ENCODE results near the gene ZNF322. TPM values are rescaled to one million over a fixed set of nuclear protein-coding genes. Genes with fewer than 3 reads are reported as not detected.
A peak's percentile ranks its signal among the peaks of the same experiment; 100 is the strongest.

The ZNF322 gene
- total RNA-seq, 2 donors from 2014 or later, result 7.5 to 7.8 TPM

- no peaks in the 10 kb centered on the region for H3K27me3 ChIP-seq
- peaks cover 4% of the 10 kb centered on the region for H3K36me3 ChIP-seq
- TF ChIP-seq, protein P1, sequence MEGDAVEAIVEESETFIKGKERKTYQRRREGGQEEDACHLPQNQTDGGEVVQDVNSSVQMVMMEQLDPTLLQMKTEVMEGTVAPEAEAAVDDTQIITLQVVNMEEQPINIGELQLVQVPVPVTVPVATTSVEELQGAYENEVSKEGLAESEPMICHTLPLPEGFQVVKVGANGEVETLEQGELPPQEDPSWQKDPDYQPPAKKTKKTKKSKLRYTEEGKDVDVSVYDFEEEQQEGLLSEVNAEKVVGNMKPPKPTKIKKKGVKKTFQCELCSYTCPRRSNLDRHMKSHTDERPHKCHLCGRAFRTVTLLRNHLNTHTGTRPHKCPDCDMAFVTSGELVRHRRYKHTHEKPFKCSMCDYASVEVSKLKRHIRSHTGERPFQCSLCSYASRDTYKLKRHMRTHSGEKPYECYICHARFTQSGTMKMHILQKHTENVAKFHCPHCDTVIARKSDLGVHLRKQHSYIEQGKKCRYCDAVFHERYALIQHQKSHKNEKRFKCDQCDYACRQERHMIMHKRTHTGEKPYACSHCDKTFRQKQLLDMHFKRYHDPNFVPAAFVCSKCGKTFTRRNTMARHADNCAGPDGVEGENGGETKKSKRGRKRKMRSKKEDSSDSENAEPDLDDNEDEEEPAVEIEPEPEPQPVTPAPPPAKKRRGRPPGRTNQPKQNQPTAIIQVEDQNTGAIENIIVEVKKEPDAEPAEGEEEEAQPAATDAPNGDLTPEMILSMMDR (IDR thresholded peaks at IDR 0.05), result no peak
- no peak overlapping the region for H3K27ac ChIP-seq
- no peaks in the 10 kb centered on the region for H3K9me3 ChIP-seq
- no peak overlapping the region for H3K4me3 ChIP-seq
- no peaks in the 10 kb centered on the region for H3K4me1 ChIP-seq
- DNase-seq (ENCODE audit: low spot score), result no peak
Measured at GRCh38 chr6:26604026-26604425, 55.5 kb downstream of the ZNF322 start.

DNA sequence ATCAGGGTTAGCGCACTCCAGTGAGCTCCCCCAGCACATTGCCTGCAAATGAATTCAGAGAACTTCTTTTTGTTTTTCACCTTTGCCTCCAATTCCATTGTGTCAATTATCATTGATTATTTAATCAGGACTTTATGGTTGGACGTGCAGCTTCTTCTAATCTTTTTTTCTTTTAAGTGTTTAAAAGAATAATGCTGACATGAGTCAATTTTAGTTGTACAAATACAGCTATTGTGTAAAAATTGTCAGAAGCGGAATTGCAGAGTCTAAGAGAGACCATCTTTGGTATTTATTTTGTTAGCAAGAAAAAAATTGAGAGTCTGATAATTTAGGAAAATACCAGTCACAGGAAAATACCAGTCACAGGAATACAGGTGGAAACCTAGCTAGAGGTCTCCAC is 57.3 kb downstream of the ZNF322 start:
- DNase-seq (ENCODE audit: low spot score), result no peak
- no peaks in the 10 kb centered on the region for H3K27me3 ChIP-seq
- H3K4me3 ChIP-seq, result no peak overlapping the region

GRCh38 chr6:26600759-26601158 is 58.8 kb downstream of the ZNF322 start:
- TF ChIP-seq, protein P1 (IDR thresholded peaks at IDR 0.05), result no peak
- Histone ChIP-seq H3K36me3 (peaks cover 13% of the 10 kb centered on the region), H3K4me3 (no peak overlapping the region), H3K4me1 (peaks cover 0 to 15% of the 10 kb centered on the region in 2 donors), H3K9me3 (no peaks in the 10 kb centered on the region), H3K27me3 (no peaks in the 10 kb centered on the region), H3K27ac (no peak overlapping the region)
- DNase-seq (ENCODE audit: low spot score), result no peak

More for the DNA sequence above, 57.3 kb downstream of the ZNF322 start:
- peaks cover 13% of the 10 kb centered on the region for H3K36me3 ChIP-seq
- H3K9me3 ChIP-seq, result no peaks in the 10 kb centered on the region
- H3K4me1 ChIP-seq, result peaks cover 0 to 10% of the 10 kb centered on the region in 2 donors
- H3K27ac ChIP-seq, result no peak overlapping the region
- TF ChIP-seq, protein P1 (IDR thresholded peaks at IDR 0.05), result no peak

DNA sequence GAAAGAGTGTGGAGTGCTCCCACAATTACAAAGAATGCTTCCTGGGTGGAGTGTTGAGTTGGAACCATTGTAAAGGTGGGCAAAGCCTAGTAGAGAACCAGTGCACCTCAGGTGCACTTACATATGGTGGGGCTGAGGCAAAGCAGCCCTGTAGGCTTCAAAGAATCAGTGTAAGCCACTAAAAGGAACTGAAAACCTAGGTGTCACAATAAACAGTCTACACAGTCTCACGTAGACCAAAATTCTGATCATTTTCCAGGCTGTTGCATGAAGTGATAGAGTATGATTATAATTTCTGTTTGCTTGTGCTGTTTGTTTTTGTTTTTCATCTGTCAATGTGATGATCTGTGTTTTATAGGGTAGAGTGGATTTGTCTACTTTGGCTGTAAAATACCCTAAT is 60.0 kb downstream of the ZNF322 start:
- Histone ChIP-seq H3K4me1 (peaks cover 0 to 24% of the 10 kb centered on the region in 2 donors), H3K9me3 (no peaks in the 10 kb centered on the region), H3K36me3 (peaks cover 13% of the 10 kb centered on the region), H3K27me3 (no peaks in the 10 kb centered on the region), H3K27ac (no peak overlapping the region), H3K4me3 (no peak overlapping the region)
- TF ChIP-seq, protein P1 (IDR thresholded peaks at IDR 0.05), result no peak
- DNase-seq (ENCODE audit: low spot score), result no peak

- H3K27me3 ChIP-seq, result peaks cover 0 to 3% of the 10 kb centered on the region in 2 donors
- no peak for DNase-seq (ENCODE audit: low spot score)
- no peak overlapping the region for H3K27ac ChIP-seq
- H3K4me1 ChIP-seq, result peaks cover 0 to 24% of the 10 kb centered on the region in 2 donors
- H3K36me3 ChIP-seq, result peaks cover 13% of the 10 kb centered on the region
- no peaks in the 10 kb centered on the region for H3K9me3 ChIP-seq
- H3K4me3 ChIP-seq, result no peak overlapping the region
- TF ChIP-seq, protein P1 (IDR thresholded peaks at IDR 0.05), result no peak
Measured at GRCh38 chr6:26599134-26599533, 60.4 kb downstream of the ZNF322 start.

- Histone ChIP-seq H3K36me3 (peaks cover 13% of the 10 kb centered on the region), H3K4me1 (peaks cover 0 to 24% of the 10 kb centered on the region in 2 donors), H3K27me3 (peaks cover 0 to 11% of the 10 kb centered on the region in 2 donors), H3K27ac (no peak overlapping the region), H3K4me3 (peak overlapping the region in 1 of 2 donors; percentile 93), H3K9me3 (no peaks in the 10 kb centered on the region)
- no peak for DNase-seq (ENCODE audit: low spot score)
- TF ChIP-seq, protein P1 (IDR thresholded peaks at IDR 0.05), result no peak
Measured at GRCh38 chr6:26598267-26598666, 61.3 kb downstream of the ZNF322 start.

Data from right atrium auricular region (tissue), 2 donors.